Astrocyte (in vitro differentiated cells and primary cell): ENCODE results near the gene CD8B2. TPM values are rescaled to one million over a fixed set of nuclear protein-coding genes. Genes with fewer than 3 reads are reported as not detected.

Source experiments
- DNase-seq: peaks from one replicate; pipeline ENCODE4 v3.0.0-alpha.2; 2010; ENCODE audit warnings: low read depth
- FAIRE-seq: peaks from 2 replicates; lab custom pipeline; 2011; peaks lifted over from hg19 to GRCh38; lab: Jason Lieb, UNC
- H2AFZ ChIP-seq: 2 replicates; pipeline ENCODE4 v1.6.0; 2012; ENCODE audit warnings: low read depth, low read length, inconsistent platforms
- H3K27ac ChIP-seq: 2 replicates; pipeline ENCODE4 v1.5.1; 2011; ENCODE audit warnings: low read depth, low read length, inconsistent platforms
- H3K27me3 ChIP-seq: 2 replicates; pipeline ENCODE4 v1.6.0; 2011; ENCODE audit warnings: low read length, inconsistent platforms; ENCODE audit not compliant: insufficient read depth
- H3K36me3 ChIP-seq: 2 replicates; pipeline ENCODE4 v1.5.1; 2011; ENCODE audit warnings: low read length, inconsistent platforms; ENCODE audit not compliant: insufficient read depth
- H3K4me1 ChIP-seq: 2 replicates; pipeline ENCODE4 v1.5.1; 2011; ENCODE audit warnings: low read length, inconsistent platforms; ENCODE audit not compliant: insufficient read depth
- H3K4me2 ChIP-seq: 2 replicates; pipeline ENCODE4 v1.6.0; 2012; ENCODE audit warnings: low read length, inconsistent platforms
- H3K4me3 ChIP-seq: 2 replicates; pipeline ENCODE4 v1.5.1; 2011; ENCODE audit warnings: low read depth, mild to moderate bottlenecking, low read length, inconsistent platforms; ENCODE audit not compliant: insufficient read depth
- H3K79me2 ChIP-seq: 2 replicates; pipeline ENCODE4 v1.6.0; 2012; ENCODE audit warnings: mild to moderate bottlenecking, low read length, inconsistent platforms; ENCODE audit not compliant: insufficient read depth
- H3K9ac ChIP-seq: 2 replicates; pipeline ENCODE4 v1.6.0; 2012; ENCODE audit warnings: mild to moderate bottlenecking, low read length, inconsistent platforms
- H3K9me3 ChIP-seq: 2 replicates; pipeline ENCODE4 v1.5.1; 2012; ENCODE audit warnings: low read depth, mild to moderate bottlenecking, low read length, inconsistent platforms; ENCODE audit not compliant: insufficient read depth
- H4K20me1 ChIP-seq: 2 replicates; pipeline ENCODE4 v1.6.0; 2012; ENCODE audit warnings: low read length, inconsistent platforms; ENCODE audit not compliant: insufficient read depth
- H3K27ac Mint-ChIP-seq: one replicate; pipeline ENCODE4 v1.8.0; 2021; ENCODE audit warnings: mild to moderate bottlenecking, mixed read lengths; ENCODE audit not compliant: unreplicated experiment
- H3K27me3 Mint-ChIP-seq: one replicate; pipeline ENCODE4 v1.8.0; 2021; ENCODE audit warnings: low read depth, mixed read lengths; ENCODE audit not compliant: unreplicated experiment
- H3K36me3 Mint-ChIP-seq: one replicate; pipeline ENCODE4 v1.8.0; 2021; ENCODE audit warnings: low read depth, mixed read lengths; ENCODE audit not compliant: unreplicated experiment
- H3K4me1 Mint-ChIP-seq: one replicate; pipeline ENCODE4 v1.8.0; 2021; ENCODE audit warnings: low read depth, mixed read lengths; ENCODE audit not compliant: unreplicated experiment
- H3K4me3 Mint-ChIP-seq: one replicate; pipeline ENCODE4 v1.8.0; 2021; ENCODE audit warnings: mild to moderate bottlenecking, moderate library complexity, mixed read lengths; ENCODE audit not compliant: unreplicated experiment
- H3K9me3 Mint-ChIP-seq: one replicate; pipeline ENCODE4 v1.8.0; 2021; ENCODE audit warnings: mild to moderate bottlenecking, mixed read lengths; ENCODE audit not compliant: unreplicated experiment
- EZH2 ChIP-seq: IDR thresholded peaks from 2 replicates; pipeline ENCODE4 v1.6.1; 2012; ENCODE audit warnings: mild to moderate bottlenecking, low read length, inconsistent platforms; ENCODE audit not compliant: insufficient read depth
- total RNA-seq: library from RNA; stranded (reverse); gene quantifications from 2 replicates; pipeline ENCODE4 v1.2.1, GENCODE V29; 2021
- TF ChIP-seq, protein P1 (sequence below): IDR thresholded peaks from 2 replicates; pipeline ENCODE4 v1.5.1; 2011; ENCODE audit warnings: low read depth, mild to moderate bottlenecking, inconsistent platforms, low read length, moderate library complexity; ENCODE audit not compliant: insufficient read depth

CD8B2 gene
- total RNA-seq, 1 donor from 2014 or later: not detected

DNA sequence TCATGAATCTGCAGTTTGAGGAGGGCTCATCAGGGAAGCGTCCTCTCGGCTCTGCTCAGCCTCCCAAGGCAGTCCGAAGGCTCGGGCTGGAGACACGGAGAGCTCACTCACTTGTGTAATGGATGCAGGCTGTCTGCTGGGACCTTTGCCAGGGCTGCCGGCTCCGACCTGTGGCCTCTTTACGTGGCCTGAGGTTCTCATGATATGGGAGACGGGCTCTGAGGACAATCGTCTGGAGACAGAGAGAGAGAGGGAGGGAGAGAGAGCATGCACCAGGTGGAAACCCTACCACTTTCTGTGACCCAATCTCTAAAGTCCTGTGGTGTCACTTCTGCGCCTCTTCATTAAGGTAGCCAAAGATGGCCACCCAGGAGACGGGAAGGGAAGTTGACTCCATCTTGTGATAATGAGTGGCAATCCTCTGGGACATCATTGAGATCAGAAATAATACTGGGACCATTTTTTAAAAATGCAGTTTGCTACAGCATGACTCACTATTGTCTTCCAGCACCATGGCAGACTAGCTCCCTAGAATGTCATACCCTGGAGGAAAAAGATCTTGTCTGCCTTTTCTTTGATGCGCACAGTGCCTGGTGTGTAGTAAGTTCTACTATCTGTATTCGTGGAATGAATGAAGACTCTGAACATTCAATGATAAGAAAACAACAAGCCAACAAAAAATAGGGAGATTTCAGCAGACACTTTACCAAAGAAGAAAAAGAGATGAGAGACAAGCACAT is 60.2 kb downstream of the CD8B2 start:
- H3K36me3 ChIP-seq: no peaks in the 10 kb centered on the region
- no peak overlapping the region for H3K27ac Mint-ChIP-seq
- DNase-seq: no peak
- FAIRE-seq: no peak
- H3K4me2 ChIP-seq: no peak overlapping the region
- H3K4me1 Mint-ChIP-seq: peaks cover 2% of the 10 kb centered on the region
- no peak overlapping the region for H2AFZ ChIP-seq
- H3K9me3 Mint-ChIP-seq: no peaks in the 10 kb centered on the region
- no peak overlapping the region for H3K4me3 ChIP-seq
- peaks cover 20% of the 10 kb centered on the region for H3K27me3 Mint-ChIP-seq
- no peaks in the 10 kb centered on the region for H3K36me3 Mint-ChIP-seq
- H3K4me3 Mint-ChIP-seq: no peak overlapping the region
- H3K9ac ChIP-seq: no peak overlapping the region
- H3K4me1 ChIP-seq: no peaks in the 10 kb centered on the region
- TF ChIP-seq, protein P1, sequence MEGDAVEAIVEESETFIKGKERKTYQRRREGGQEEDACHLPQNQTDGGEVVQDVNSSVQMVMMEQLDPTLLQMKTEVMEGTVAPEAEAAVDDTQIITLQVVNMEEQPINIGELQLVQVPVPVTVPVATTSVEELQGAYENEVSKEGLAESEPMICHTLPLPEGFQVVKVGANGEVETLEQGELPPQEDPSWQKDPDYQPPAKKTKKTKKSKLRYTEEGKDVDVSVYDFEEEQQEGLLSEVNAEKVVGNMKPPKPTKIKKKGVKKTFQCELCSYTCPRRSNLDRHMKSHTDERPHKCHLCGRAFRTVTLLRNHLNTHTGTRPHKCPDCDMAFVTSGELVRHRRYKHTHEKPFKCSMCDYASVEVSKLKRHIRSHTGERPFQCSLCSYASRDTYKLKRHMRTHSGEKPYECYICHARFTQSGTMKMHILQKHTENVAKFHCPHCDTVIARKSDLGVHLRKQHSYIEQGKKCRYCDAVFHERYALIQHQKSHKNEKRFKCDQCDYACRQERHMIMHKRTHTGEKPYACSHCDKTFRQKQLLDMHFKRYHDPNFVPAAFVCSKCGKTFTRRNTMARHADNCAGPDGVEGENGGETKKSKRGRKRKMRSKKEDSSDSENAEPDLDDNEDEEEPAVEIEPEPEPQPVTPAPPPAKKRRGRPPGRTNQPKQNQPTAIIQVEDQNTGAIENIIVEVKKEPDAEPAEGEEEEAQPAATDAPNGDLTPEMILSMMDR: no peak
- no peak for TF ChIP-seq EZH2
- no peaks in the 10 kb centered on the region for H4K20me1 ChIP-seq
- no peaks in the 10 kb centered on the region for H3K79me2 ChIP-seq
- H3K9me3 ChIP-seq: no peaks in the 10 kb centered on the region
- no peak overlapping the region for H3K27ac ChIP-seq
- peaks cover 5% of the 10 kb centered on the region for H3K27me3 ChIP-seq

GRCh38 chr2:106551417-106552130 is 64.4 kb downstream of the CD8B2 start:
- Histone ChIP-seq H2AFZ (no peak overlapping the region), H3K4me1 (no peaks in the 10 kb centered on the region), H3K9me3 (no peaks in the 10 kb centered on the region), H3K4me3 (no peak overlapping the region), H3K27me3 (no peaks in the 10 kb centered on the region), H3K4me2 (no peak overlapping the region), H4K20me1 (no peaks in the 10 kb centered on the region), H3K79me2 (no peaks in the 10 kb centered on the region), H3K36me3 (no peaks in the 10 kb centered on the region), H3K27ac (no peak overlapping the region), H3K9ac (no peak overlapping the region)
- Mint-ChIP-seq H3K36me3 (no peaks in the 10 kb centered on the region), H3K9me3 (no peaks in the 10 kb centered on the region), H3K27ac (no peak overlapping the region), H3K4me3 (no peak overlapping the region), H3K27me3 (peaks cover 6% of the 10 kb centered on the region), H3K4me1 (peaks cover 2% of the 10 kb centered on the region)
- no peak for FAIRE-seq
- TF ChIP-seq EZH2: no peak
- TF ChIP-seq, protein P1: no peak
- DNase-seq: no peak

- Histone ChIP-seq H4K20me1 (no peaks in the 10 kb centered on the region), H3K4me1 (no peaks in the 10 kb centered on the region), H2AFZ (no peak overlapping the region), H3K27ac (no peak overlapping the region), H3K79me2 (no peaks in the 10 kb centered on the region), H3K9me3 (no peaks in the 10 kb centered on the region), H3K9ac (no peak overlapping the region), H3K4me3 (no peak overlapping the region), H3K4me2 (no peak overlapping the region), H3K36me3 (no peaks in the 10 kb centered on the region), H3K27me3 (no peaks in the 10 kb centered on the region)
- H3K27me3 Mint-ChIP-seq: peaks cover 4% of the 10 kb centered on the region
- no peak overlapping the region for H3K27ac Mint-ChIP-seq
- no peak for FAIRE-seq
- no peaks in the 10 kb centered on the region for H3K36me3 Mint-ChIP-seq
- TF ChIP-seq, protein P1: no peak
- no peak for TF ChIP-seq EZH2
- peaks cover 2% of the 10 kb centered on the region for H3K9me3 Mint-ChIP-seq
- no peak for DNase-seq
- H3K4me3 Mint-ChIP-seq: no peak overlapping the region
- H3K4me1 Mint-ChIP-seq: no peaks in the 10 kb centered on the region
Observed at GRCh38 chr2:106552921-106553320, 65.8 kb downstream of the CD8B2 start.
